H1 (cell line): ENCODE data around the gene ADGRV1. TPM values are rescaled to one million over a fixed set of nuclear protein-coding genes. Genes with fewer than 3 reads are reported as not detected.

Source experiments
- CREB1 ChIP-seq: IDR thresholded peaks from 2 replicates; pipeline ENCODE4 v1.6.1; 2012; ENCODE audit warnings: inconsistent platforms
- NANOG ChIP-seq: IDR thresholded peaks from 2 replicates; pipeline ENCODE4 v1.6.1; 2011; ENCODE audit warnings: low read length, low read depth, mild to moderate bottlenecking, inconsistent platforms; ENCODE audit not compliant: insufficient read depth, poor library complexity, severe bottlenecking
- SUZ12 ChIP-seq: fragments of 200-600 bp; sonication (generic); IDR thresholded peaks from 2 replicates; pipeline ENCODE4 v1.6.1; 2012; ENCODE audit warnings: mild to moderate bottlenecking, inconsistent platforms, low read length, moderate library complexity, mixed read lengths
- polyA plus RNA-seq, 7 experiments: library from polyadenylated mRNA; depleted of rRNA in 3 of 7; stranded (reverse) in 5 of 7; unstranded in 2 of 7; fragments of >200 nt in 5 of 7; fragments of 200-250 nt in 2 of 7; gene quantifications; 1 replicate in 5 of 7; 2 replicates in 1 of 7; 4 replicates in 1 of 7; pipeline versions ENCODE4 v1.2.1 to v1.2.3, GENCODE V29; 2011 to 2013; ENCODE audit warnings: missing spikeins in 2 of 7, mixed read lengths in 2 of 7
- total RNA-seq: library from RNA; stranded (reverse); fragmentation: NEBNext Ultra II Directional; extraction: Animal tissue kit (Norgen Biotek cat#: 25700); gene quantifications from 2 replicates; pipeline ENCODE4 v1.2.1, GENCODE V29; 2021

ADGRV1 gene
- total and polyA plus RNA-seq, 2 of the 8 experiments (the other 6 are each of a cell fraction or from before 2014, with no cell fraction given): 53.1 to 62.2 TPM

GRCh38 chr5:90983711-90984124 is 425.1 kb downstream of the ADGRV1 start (continued):
- TF ChIP-seq NANOG (no peak), CREB1 (no peak), SUZ12 (no peak)
